T-helper 17 cell (primary cell): ENCODE measurements around the gene MEF2A. TPM values are rescaled to one million over a fixed set of nuclear protein-coding genes. Genes with fewer than 3 reads are reported as not detected.

Experiments used
- ATAC-seq: fragments of 150-1000 bp; cut with Tn5 transposase; 2 replicates; pipeline ENCODE4 v1.10.0; 2021; ENCODE audit warnings: mild to moderate bottlenecking, moderate library complexity
- DNase-seq, 3 donors: peaks; one replicate each; pipeline versions ENCODE4 v3.0.0 to v3.0.0-alpha.2; 2020 to 2021
- H3K9me3 ChIP-seq: one replicate; pipeline ENCODE4 v1.7.0; 2013; ENCODE audit warnings: low read length, mild to moderate bottlenecking; ENCODE audit not compliant: control insufficient read depth, poor library complexity, severe bottlenecking
- H3K27ac Mint-ChIP-seq: one replicate; pipeline ENCODE4 v1.8.0; 2022; ENCODE audit warnings: mild to moderate bottlenecking, moderate library complexity, mixed read lengths
- H3K27me3 Mint-ChIP-seq: one replicate; pipeline ENCODE4 v1.8.0; 2022; ENCODE audit warnings: mixed read lengths
- H3K36me3 Mint-ChIP-seq: one replicate; pipeline ENCODE4 v1.8.0; 2022; ENCODE audit warnings: low read depth, mixed read lengths
- H3K4me1 Mint-ChIP-seq: one replicate; pipeline ENCODE4 v1.8.0; 2022; ENCODE audit warnings: mild to moderate bottlenecking, mixed read lengths
- H3K4me3 Mint-ChIP-seq: one replicate; pipeline ENCODE4 v1.8.0; 2022; ENCODE audit warnings: mild to moderate bottlenecking, moderate library complexity, mixed read lengths
- total RNA-seq, 4 donors: library from RNA in 2 of 4; stranded (reverse) in 2 of 4; gene quantifications; one replicate each; pipeline ENCODE4 v1.2.3 and lab custom pipeline; 2022 to 2026

MEF2A gene
- total RNA-seq, 2 donors from 2014 or later: 22.9 to 24.2 TPM

DNA sequence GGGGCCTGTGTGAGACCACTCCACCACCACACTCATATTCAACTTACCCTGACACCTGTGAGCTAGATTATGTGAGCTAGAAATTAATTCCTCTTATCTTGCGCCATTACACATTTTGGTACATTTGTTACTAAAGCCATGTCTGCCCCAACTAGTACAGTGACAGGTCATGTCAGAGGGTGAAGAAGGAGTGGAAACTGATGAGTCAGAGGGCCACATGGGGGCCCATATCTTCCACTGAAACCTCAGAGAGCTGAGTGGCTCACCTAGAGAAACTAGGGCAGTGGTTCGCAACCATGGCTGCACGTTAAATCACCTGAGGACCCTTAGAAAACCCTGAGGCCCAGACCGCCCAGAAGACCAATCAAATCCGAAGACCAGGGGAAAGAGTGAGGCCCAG lies 15.7 kb upstream of the MEF2A start:
- Mint-ChIP-seq H3K27me3 (peaks cover 12% of the 10 kb centered on the region), H3K27ac (no peak overlapping the region), H3K4me3 (no peak overlapping the region), H3K4me1 (peaks cover 2% of the 10 kb centered on the region), H3K36me3 (no peaks in the 10 kb centered on the region)
- DNase-seq (no peak), ATAC-seq (no peak)
- no peaks in the 10 kb centered on the region for H3K9me3 ChIP-seq

DNA sequence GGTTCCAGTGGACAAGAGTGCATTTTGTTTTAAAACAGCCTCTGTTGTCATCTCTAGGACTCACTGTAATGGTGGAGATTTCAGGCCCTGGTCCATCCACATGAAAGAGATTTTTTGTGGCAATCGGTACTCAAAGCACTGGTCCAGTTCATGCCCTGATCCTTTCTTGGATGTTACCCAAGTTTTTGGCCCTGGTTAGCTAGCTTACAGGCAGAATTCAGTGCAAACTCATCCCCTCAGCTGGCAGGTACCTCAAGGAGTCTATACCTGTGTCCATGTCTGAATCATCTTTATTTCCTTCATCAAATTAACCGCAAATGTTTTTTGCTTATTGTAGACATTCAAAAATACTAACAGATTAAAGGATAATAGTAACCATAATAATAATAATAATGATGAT lies 13.7 kb upstream of the MEF2A start:
- peaks cover 2% of the 10 kb centered on the region for H3K4me1 Mint-ChIP-seq
- no peak overlapping the region for H3K4me3 Mint-ChIP-seq
- H3K36me3 Mint-ChIP-seq: no peaks in the 10 kb centered on the region
- no peak overlapping the region for H3K27ac Mint-ChIP-seq
- peaks cover 17% of the 10 kb centered on the region for H3K27me3 Mint-ChIP-seq
- ATAC-seq (no peak), DNase-seq (no peak)
- no peaks in the 10 kb centered on the region for H3K9me3 ChIP-seq

DNA sequence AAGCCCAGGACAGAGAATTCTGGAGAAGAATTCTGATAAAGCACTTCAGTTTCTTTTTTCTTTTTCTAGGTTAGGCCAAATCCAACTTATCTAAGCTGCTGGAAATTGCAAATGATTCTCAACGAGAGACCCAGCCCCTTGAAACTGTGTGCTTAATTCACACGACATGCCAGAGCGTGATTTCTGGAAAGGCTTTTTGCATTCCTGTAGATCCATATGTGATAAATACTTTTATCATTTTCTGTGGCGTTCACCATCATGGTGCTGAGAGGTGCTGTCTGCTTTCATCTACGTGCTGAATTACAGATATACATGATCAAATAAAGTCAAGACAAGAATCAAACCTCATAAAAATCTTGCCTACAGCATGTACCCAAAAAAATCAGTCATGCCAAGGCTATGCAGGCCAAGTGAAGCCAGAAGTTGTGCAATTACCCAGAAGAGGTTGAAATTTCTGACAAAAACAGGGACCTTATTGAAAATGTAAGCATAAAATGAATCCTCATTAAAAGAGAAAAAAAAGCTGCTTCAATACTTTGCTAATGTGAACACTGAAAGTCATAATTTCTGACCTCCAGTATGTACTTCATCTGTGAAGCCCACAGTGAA lies 10.8 kb upstream of the MEF2A start:
- H3K9me3 ChIP-seq: no peaks in the 10 kb centered on the region
- no peak for DNase-seq
- no peaks in the 10 kb centered on the region for H3K36me3 Mint-ChIP-seq
- H3K27ac Mint-ChIP-seq: no peak overlapping the region
- no peak overlapping the region for H3K4me3 Mint-ChIP-seq
- H3K27me3 Mint-ChIP-seq: peaks cover 17% of the 10 kb centered on the region
- H3K4me1 Mint-ChIP-seq: no peaks in the 10 kb centered on the region
- ATAC-seq: no peak

DNA sequence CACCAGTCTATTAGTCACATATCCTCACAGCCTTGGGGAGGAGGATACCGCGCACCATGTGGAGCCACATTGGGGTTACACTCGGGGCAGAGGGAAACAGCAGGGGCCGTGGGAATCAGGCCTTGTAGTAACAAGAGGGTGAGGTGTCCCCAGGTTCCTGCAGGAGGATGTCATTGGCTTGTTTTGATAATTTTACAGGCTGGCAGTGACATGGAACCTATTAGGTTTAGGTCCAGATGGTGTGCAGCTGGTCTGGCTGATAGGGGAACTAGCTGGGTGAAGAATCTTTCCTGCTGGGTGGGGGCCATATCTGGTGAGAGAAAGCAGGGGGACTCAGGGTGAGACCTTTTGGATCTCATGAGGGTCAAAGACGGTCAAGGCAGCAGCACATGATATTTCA lies 9.8 kb upstream of the MEF2A start:
- Mint-ChIP-seq H3K27ac (no peak overlapping the region), H3K36me3 (no peaks in the 10 kb centered on the region), H3K27me3 (peaks cover 17% of the 10 kb centered on the region), H3K4me1 (no peaks in the 10 kb centered on the region), H3K4me3 (no peak overlapping the region)
- DNase-seq: no peak
- H3K9me3 ChIP-seq: no peaks in the 10 kb centered on the region
- no peak for ATAC-seq

DNA sequence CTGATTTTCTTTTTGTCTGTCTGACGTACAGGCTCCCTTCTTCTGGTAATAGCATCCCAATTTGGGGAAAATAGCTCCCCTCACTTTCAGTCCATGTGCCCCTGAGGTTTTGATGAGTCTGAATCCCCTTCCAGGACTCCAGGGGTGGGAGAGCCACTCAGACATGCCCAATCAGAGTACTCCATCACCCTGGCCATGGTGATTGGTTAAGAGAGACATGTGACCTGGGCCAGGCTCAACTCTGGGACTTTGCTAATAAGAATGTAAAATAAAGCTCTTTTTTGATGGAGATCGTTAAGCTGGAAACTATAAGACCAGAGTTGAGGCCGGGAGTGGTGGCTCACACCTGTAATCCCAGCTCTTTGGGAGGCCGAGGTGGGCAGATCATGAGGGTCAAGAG lies 9.2 kb upstream of the MEF2A start:
- H3K4me1 Mint-ChIP-seq: no peaks in the 10 kb centered on the region
- DNase-seq: no peak
- H3K27me3 Mint-ChIP-seq: peaks cover 17% of the 10 kb centered on the region
- no peak overlapping the region for H3K4me3 Mint-ChIP-seq
- no peaks in the 10 kb centered on the region for H3K36me3 Mint-ChIP-seq
- no peak overlapping the region for H3K27ac Mint-ChIP-seq
- ATAC-seq: no peak
- no peaks in the 10 kb centered on the region for H3K9me3 ChIP-seq

DNA sequence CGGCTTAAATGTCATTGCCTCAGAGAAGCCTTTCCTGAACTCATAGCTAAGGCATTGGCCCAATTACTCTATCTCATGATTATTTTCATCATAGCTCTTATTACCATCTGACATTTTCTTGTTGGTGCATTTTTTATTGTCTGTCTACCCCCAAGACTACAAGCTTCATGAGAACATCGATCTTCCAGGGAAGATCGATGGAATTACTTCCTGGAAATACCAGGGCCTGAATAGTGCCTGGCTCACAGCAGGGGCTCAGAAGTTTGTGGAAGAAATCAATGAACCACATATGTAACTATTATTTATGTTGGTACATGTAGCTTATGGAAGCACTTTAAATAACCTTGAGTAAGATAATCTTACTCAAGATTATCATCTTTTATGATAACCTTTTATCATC lies 7.7 kb upstream of the MEF2A start:
- H3K4me3 Mint-ChIP-seq: no peak overlapping the region
- peaks cover 4% of the 10 kb centered on the region for H3K4me1 Mint-ChIP-seq
- H3K27ac Mint-ChIP-seq: no peak overlapping the region
- ATAC-seq (no peak), DNase-seq (no peak)
- peaks cover 17% of the 10 kb centered on the region for H3K27me3 Mint-ChIP-seq
- no peaks in the 10 kb centered on the region for H3K9me3 ChIP-seq
- no peaks in the 10 kb centered on the region for H3K36me3 Mint-ChIP-seq

DNA sequence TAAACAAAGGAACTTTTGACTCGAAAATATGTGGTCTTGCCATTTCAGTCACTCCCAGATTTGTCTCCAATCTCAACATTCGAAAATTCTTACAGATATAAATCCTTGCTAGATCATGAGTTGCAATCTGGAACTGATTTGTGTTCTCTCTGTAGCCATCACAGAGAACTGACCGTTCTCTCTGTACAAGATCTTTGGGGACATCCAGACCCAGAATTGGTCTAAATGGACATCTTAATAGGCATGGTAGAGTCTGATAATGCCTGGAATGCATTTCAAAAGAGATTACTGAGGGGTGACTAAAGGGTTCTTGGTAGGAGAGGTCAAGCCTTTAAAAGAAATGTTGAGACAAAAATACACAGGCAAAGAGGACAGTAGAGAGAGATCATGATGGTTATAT lies 7.2 kb upstream of the MEF2A start:
- Mint-ChIP-seq H3K27me3 (peaks cover 16% of the 10 kb centered on the region), H3K4me1 (peaks cover 4% of the 10 kb centered on the region), H3K36me3 (no peaks in the 10 kb centered on the region), H3K27ac (no peak overlapping the region), H3K4me3 (no peak overlapping the region)
- DNase-seq (no peak), ATAC-seq (no peak)
- no peaks in the 10 kb centered on the region for H3K9me3 ChIP-seq

DNA sequence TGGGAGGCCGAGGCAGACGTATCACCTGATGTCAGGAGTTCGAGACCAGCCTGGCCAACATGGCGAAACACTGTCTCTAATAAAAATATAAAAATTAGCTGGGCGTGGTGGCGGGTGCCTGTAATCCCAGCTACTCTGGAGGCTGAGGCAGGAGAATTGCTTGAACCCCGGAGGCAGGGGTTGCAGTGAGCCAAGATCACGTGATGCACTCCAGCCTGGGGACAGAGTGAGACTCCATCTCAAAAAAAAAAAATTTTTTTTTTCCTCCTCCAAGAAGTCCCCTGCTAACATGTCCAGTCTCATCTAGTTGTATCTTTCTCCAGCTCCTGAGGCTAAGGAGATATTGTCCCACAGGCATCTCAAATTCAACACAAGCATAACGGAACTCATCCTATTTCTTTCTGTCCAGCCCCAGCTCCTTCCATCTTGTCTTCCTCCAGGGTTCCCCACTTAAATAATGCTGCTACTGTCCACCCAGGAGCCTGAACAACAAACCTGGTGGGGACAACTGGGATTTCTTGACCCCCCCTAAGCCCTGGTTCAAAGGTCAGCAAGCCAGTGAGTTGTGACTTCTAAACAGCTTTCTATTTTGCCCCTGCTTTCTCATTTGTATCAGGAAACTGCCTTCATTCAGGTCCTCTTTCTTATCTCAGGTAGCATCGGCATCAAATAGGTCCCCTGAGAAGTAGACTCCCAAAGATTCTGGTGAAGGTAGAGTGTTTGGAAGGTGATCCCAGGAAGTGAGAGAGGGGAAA lies 4.1 kb upstream of the MEF2A start:
- H3K4me1 Mint-ChIP-seq: peaks cover 16% of the 10 kb centered on the region
- ATAC-seq: no peak
- H3K27ac Mint-ChIP-seq: no peak overlapping the region

DNA sequence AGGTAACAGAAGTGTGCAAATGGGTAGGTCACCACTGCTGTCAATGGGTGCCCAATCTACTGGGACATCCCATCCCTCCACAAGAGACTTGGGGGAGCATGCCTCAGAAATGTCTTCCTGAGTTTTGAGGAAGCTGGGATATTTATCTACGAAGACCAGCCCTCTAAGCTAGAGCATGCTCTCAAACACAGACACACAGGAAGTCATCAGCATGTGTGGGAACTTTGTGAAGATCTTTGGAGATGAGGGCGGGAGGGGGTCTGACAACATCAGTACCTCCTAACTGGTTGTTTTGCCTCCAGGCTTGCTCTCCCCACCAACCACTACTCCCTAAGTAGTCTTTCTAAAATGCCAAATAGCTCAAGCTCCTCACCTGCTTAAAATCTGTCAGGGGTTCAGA lies 3.5 kb upstream of the MEF2A start:
- Mint-ChIP-seq H3K4me3 (no peak overlapping the region), H3K4me1 (peaks cover 18% of the 10 kb centered on the region), H3K27me3 (no peaks in the 10 kb centered on the region), H3K36me3 (no peaks in the 10 kb centered on the region), H3K27ac (no peak overlapping the region)
- no peaks in the 10 kb centered on the region for H3K9me3 ChIP-seq
- ATAC-seq: no peak
- DNase-seq: no peak

More for the DNA sequence above, 4.1 kb upstream of the MEF2A start:
- DNase-seq: no peak
- H3K27me3 Mint-ChIP-seq: no peaks in the 10 kb centered on the region
- H3K4me3 Mint-ChIP-seq: no peak overlapping the region
- no peaks in the 10 kb centered on the region for H3K36me3 Mint-ChIP-seq
- H3K9me3 ChIP-seq: no peaks in the 10 kb centered on the region

DNA sequence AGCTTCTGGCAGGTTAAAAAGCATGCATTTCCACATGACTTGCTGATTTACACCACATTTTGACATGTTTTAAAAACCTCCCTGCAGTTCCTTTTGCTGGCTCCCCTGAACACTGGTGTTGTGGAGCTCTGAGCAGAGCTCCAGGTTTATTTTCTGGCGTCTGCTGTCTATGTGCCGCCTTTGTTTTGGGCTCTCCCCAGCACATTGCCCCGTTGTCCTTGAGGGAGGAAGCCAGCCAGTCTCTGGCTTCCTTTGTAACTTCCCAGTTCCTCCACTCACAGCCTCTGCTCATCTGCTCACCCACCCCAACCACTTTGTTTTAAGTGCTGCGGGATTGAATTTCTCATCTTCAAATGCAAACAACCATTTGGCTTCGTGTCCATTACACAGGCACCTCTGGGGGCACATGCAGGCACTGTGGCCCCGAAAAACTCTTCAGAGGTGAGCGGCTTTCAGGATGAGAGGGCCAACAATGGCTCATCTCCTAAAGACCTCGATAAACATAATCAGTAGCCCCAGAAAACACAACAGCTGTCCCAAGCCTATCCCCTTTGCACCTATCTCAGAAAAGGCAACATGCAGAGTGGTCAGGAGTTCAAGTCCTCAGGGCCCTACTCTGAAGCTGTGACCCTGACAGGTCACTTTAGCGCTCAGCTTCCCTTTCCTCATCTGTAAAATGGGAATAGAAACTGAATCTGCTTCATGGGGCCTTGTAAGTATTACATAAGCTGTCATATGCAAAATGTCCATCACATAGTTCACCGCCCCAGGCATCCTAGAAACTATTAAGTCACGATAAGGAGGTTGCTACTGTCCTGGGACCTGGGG lies 1.3 kb upstream of the MEF2A start:
- H3K27ac Mint-ChIP-seq: peak overlapping the region; percentile 81
- H3K4me3 Mint-ChIP-seq: peak overlapping the region; percentile 58
- H3K4me1 Mint-ChIP-seq: peaks cover 25% of the 10 kb centered on the region
- no peaks in the 10 kb centered on the region for H3K9me3 ChIP-seq
- ATAC-seq: peak; percentile 3
- DNase-seq: no peak
- H3K27me3 Mint-ChIP-seq: no peaks in the 10 kb centered on the region
- H3K36me3 Mint-ChIP-seq: no peaks in the 10 kb centered on the region

DNA sequence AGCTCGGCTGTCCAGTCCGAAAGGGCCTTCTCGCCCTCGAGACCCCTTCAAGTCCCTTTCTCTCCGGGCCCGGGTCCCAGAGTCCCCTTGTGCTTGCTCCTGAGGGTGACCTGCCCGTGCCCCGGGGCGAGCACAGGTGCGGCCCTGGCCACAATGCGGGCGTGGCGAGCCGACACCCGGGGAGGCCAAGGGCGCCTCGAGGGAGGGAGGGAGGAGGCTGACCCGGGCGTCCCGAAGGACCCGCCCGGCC lies 810 bp upstream of the MEF2A start:
- Mint-ChIP-seq H3K4me1 (peaks cover 25% of the 10 kb centered on the region), H3K4me3 (peak overlapping the region; percentile 58), H3K36me3 (no peaks in the 10 kb centered on the region), H3K27ac (peak overlapping the region; percentile 81), H3K27me3 (no peaks in the 10 kb centered on the region)
- DNase-seq: no peak
- no peak for ATAC-seq
- H3K9me3 ChIP-seq: no peaks in the 10 kb centered on the region

DNA sequence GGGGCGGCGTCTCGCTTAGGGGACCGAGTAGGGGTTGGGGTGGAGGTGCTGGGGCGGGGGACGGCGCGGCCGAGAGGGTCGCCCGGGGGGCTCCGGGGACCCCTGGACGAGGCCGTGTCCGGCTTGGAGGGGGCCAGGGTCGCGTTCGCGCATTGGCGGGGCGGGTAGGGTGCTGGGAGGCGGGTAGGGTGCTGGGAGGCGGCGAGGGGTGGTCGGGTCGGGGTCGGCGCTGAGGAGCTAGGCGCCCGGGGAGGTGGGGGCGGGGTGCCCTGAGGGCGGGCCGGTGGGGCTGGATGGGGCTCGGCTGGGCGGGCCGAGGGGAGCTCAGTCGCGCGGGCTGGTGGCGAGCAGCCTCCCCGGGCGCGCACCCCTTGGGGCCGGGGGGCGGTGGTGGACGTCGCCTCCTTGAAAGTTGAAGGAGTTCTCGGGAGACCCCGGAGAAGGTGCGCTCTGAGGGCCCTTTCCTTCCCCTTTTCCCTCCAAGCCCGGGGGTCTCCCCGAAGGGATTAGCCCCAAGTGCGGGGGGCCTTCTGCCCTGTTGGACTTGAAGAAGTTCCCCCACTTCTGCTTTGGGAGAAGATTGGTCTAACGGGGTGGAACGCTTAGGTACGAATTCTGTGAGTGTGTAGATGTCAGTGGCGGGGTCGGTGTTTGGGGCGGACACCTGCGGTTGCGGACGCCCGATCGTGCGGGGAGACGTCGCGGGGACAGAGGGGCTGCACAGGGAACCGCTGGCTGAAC lies 543 bp downstream of the MEF2A start:
- ATAC-seq (no peak), DNase-seq (peak in 2 of 3 donors; percentile 18 to 32)
- Mint-ChIP-seq H3K27ac (peak overlapping the region; percentile 92), H3K4me3 (peak overlapping the region; percentile 98), H3K36me3 (no peaks in the 10 kb centered on the region), H3K27me3 (no peaks in the 10 kb centered on the region), H3K4me1 (peaks cover 26% of the 10 kb centered on the region)
- H3K9me3 ChIP-seq: no peaks in the 10 kb centered on the region

DNA sequence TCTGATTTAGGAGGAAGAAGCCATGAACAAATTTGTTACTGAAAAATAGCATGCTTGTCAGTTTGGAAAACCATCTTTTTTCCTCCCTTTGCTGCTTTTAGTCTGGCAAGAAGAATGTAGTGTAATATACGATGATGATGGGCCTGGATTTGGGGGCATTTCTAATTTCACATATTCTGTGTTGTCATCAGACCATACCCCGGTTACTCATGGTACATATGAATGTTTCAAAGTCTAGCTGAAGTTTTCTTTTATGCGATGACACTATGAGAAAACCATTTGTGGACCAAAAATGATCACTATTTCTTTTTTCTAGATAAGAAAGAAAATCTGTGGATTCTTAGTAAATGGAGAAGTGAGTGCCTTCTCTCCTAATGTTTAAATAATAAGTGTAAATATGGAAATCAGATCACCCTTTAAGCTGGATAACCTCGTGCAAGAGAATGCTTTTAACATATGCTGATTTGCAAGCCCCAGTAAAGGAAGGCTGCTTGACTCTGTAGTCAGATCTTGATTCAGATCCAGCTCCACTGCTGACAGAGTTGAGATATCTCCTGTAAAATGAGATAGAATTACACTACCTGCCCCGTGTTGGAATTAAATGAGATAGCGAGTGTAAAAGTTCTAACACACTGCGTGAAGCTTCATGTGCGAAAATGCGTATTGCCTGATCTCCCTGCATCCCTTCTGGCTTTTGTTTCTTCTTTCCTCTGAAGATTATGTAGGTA lies 3.0 kb downstream of the MEF2A start:
- peaks cover 4% of the 10 kb centered on the region for H3K36me3 Mint-ChIP-seq
- ATAC-seq: no peak
- no peak for DNase-seq
- H3K27ac Mint-ChIP-seq: no peak overlapping the region
- no peaks in the 10 kb centered on the region for H3K27me3 Mint-ChIP-seq
- no peaks in the 10 kb centered on the region for H3K9me3 ChIP-seq
- H3K4me3 Mint-ChIP-seq: no peak overlapping the region
- peaks cover 32% of the 10 kb centered on the region for H3K4me1 Mint-ChIP-seq
